ENCODE data around the gene GSTK1. TPM values are rescaled to one million over a fixed set of nuclear protein-coding genes. Genes with fewer than 3 reads are reported as not detected.
"Not testable (repeated sequence)": the region's sequence is repeated elsewhere in the genome, so short reads cannot be mapped to it uniquely, and the experiment has no call there.

The GSTK1 gene
- 149 TPM for total RNA-seq
- long read RNA-seq, transcript GSTK1-201 (8 exons, 1,044 nt): major isoform, 73 of 123 reads
- long read RNA-seq, transcript GSTK1-207 (7 exons, 1,185 nt): minor isoform, 13 of 123 reads
- long read RNA-seq, partial matches to known transcripts: 17 of 123 reads
- long read RNA-seq, other reads (novel, unspliced or antisense): 16 of 123 reads

DNA sequence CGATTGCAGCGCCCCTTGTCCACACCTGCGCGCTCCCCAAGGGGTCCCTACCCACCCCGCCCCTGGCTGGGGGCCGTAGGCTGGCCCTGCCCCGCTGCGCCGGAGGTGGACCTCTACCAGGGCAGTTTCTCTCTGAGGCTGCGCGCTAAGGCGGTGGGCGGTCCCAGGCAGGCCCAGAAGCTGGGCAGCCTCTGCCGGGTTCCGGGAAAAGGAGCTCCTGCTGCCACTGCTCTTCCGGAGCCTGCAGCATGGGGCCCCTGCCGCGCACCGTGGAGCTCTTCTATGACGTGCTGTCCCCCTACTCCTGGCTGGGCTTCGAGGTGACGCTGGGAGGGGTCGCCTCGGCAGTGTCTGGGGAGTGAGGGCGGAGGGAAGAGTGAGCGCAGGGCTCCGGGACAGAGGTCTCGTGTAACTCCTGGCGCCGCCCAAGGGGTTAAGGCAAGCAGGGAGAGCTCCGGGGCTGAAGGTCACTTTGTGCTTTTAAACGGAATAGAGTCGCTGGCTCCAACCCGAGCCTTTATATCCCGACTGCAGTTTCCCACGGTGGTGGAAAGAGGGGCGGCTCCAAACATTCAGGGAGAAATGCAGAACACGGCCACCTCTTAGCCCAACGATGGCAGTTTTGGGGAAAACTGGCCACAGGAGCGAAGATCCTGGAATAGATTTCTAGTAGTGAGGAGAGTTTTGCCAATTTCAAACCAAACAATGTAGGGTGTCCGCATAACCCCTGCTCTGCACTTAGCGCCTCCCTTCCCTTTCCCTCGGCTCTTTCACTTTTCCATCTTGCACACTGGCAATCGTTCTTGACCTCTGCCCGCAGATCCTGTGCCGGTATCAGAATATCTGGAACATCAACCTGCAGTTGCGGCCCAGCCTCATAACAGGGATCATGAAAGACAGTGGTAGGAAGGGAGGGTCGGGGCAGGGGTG is at the start of gene GSTK1:
Gene GSTK1 (plus strand): TSS at position 176 of the 930 bp plus-strand sequence. CDS start 73 bp downstream, at position 249.
- no peaks in the 10 kb centered on the region for H3K27me3 ChIP-seq
- H3K36me3 ChIP-seq: peaks cover 28% of the 10 kb centered on the region
- peak within 1 kb of the TSS; percentile 95 for H3K27ac ChIP-seq
- H3K4me1 ChIP-seq: peaks cover 14% of the 10 kb centered on the region
- H3K9me3 ChIP-seq: no peaks in the 10 kb centered on the region
- intact Hi-C loops (cut with DNase I): no loop called here
- H3K4me3 ChIP-seq: peak within 1 kb of the TSS; percentile 97
- ATAC-seq: peak; percentile 98
- TF ChIP-seq, protein P1, sequence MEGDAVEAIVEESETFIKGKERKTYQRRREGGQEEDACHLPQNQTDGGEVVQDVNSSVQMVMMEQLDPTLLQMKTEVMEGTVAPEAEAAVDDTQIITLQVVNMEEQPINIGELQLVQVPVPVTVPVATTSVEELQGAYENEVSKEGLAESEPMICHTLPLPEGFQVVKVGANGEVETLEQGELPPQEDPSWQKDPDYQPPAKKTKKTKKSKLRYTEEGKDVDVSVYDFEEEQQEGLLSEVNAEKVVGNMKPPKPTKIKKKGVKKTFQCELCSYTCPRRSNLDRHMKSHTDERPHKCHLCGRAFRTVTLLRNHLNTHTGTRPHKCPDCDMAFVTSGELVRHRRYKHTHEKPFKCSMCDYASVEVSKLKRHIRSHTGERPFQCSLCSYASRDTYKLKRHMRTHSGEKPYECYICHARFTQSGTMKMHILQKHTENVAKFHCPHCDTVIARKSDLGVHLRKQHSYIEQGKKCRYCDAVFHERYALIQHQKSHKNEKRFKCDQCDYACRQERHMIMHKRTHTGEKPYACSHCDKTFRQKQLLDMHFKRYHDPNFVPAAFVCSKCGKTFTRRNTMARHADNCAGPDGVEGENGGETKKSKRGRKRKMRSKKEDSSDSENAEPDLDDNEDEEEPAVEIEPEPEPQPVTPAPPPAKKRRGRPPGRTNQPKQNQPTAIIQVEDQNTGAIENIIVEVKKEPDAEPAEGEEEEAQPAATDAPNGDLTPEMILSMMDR (IDR thresholded peaks at IDR 0.05): no peak
- DNase-seq: peak; percentile 94

DNA sequence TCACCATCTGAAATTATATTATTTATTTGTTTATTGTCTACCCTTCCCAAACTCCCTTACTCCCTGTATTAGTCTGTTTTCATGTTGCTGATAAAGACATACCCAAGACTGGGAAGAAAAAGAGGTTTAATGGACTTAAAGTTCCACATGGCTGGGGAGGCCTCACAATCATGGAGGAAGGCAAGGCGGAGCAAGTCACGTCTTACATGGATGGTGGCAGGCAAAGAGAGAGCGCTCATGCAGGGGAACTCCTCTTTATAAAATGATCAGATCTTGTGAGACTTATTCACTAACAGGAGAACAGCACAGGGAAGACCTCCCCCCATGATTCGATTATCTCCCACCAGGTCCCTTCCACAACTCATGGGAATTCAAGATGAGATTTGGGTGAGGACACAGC is 49.8 kb upstream of the GSTK1 start:
- H3K4me1 ChIP-seq; DNase-seq; H3K27me3 ChIP-seq; H3K9me3 ChIP-seq; H3K4me3 ChIP-seq; ATAC-seq; intact Hi-C loops (cut with DNase I); H3K27ac ChIP-seq; H3K36me3 ChIP-seq: not testable (repeated sequence)

GRCh38 chr7:143214789-143215679 is 48.2 kb upstream of the GSTK1 start:
- no peaks in the 10 kb centered on the region for H3K36me3 ChIP-seq
- no peak overlapping the region for H3K27ac ChIP-seq
- H3K4me3 ChIP-seq: no peak overlapping the region
- H3K4me1 ChIP-seq: no peaks in the 10 kb centered on the region
- H3K27me3 ChIP-seq: no peaks in the 10 kb centered on the region
- DNase-seq: no peak
- no peaks in the 10 kb centered on the region for H3K9me3 ChIP-seq
- ATAC-seq: peak; percentile 98
- intact Hi-C loops (cut with DNase I): loop anchor here (5.0 kb wide), 1 partner anchor 208 kb away; no protein-coding TSS in a partner anchor
- TF ChIP-seq, protein P1 (IDR thresholded peaks at IDR 0.05): peak; percentile 99

DNA sequence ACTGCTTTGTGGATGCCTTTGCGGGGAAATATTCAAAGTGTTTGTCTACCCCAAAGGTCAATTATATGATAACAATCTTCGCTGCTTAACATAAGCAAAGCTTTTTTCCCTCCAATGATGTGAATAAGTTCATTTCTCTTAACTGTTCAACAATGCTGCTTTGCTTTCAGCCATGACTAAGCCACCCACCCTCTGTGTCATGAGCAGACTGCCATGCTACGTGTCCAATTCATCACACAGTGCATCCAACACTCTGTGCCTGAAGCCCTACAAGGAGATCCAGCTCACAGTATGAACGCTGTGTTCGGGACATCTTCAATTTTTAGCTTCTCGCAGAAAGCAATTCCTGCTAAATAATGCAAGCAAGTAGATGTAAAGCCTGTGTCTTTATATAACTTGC is 47.1 kb upstream of the GSTK1 start:
- intact Hi-C loops (cut with DNase I): loop anchor here (5.0 kb wide), 1 partner anchor 209 kb away; no protein-coding TSS in a partner anchor
- TF ChIP-seq, protein P1 (IDR thresholded peaks at IDR 0.05): no peak
- no peak for ATAC-seq

GRCh38 chr7:143216686-143217085 is 46.6 kb upstream of the GSTK1 start:
- no peaks in the 10 kb centered on the region for H3K9me3 ChIP-seq
- intact Hi-C loops (cut with DNase I): loop anchor here (5.0 kb wide), 1 partner anchor 209 kb away; no protein-coding TSS in a partner anchor

More for the DNA sequence above, 47.1 kb upstream of the GSTK1 start:
- Histone ChIP-seq H3K27me3 (no peaks in the 10 kb centered on the region), H3K4me1 (no peaks in the 10 kb centered on the region), H3K36me3 (no peaks in the 10 kb centered on the region), H3K9me3 (no peaks in the 10 kb centered on the region), H3K4me3 (no peak overlapping the region), H3K27ac (no peak overlapping the region)
- DNase-seq: no peak

More at GRCh38 chr7:143216686-143217085, 46.6 kb upstream of the GSTK1 start:
- ATAC-seq (no peak), DNase-seq (no peak)
- H3K4me1 ChIP-seq: no peaks in the 10 kb centered on the region
- no peak overlapping the region for H3K27ac ChIP-seq
- no peak overlapping the region for H3K4me3 ChIP-seq
- H3K27me3 ChIP-seq: no peaks in the 10 kb centered on the region
- H3K36me3 ChIP-seq: no peaks in the 10 kb centered on the region
- TF ChIP-seq, protein P1 (IDR thresholded peaks at IDR 0.05): no peak

All from upper lobe of right lung (tissue), 1 donor.